ENCODE data around the gene GOLPH3.
"Not testable (repeated sequence)": the region's sequence is repeated elsewhere in the genome, so short reads cannot be mapped to it uniquely, and the experiment has no call there.

The GOLPH3 gene

GRCh38 chr5:32190095-32190494 lies 16.0 kb upstream of the GOLPH3 start:
- no peak overlapping the region for H3K4me3 ChIP-seq (ENCODE audit: low read length)
- TF ChIP-seq, protein P1, sequence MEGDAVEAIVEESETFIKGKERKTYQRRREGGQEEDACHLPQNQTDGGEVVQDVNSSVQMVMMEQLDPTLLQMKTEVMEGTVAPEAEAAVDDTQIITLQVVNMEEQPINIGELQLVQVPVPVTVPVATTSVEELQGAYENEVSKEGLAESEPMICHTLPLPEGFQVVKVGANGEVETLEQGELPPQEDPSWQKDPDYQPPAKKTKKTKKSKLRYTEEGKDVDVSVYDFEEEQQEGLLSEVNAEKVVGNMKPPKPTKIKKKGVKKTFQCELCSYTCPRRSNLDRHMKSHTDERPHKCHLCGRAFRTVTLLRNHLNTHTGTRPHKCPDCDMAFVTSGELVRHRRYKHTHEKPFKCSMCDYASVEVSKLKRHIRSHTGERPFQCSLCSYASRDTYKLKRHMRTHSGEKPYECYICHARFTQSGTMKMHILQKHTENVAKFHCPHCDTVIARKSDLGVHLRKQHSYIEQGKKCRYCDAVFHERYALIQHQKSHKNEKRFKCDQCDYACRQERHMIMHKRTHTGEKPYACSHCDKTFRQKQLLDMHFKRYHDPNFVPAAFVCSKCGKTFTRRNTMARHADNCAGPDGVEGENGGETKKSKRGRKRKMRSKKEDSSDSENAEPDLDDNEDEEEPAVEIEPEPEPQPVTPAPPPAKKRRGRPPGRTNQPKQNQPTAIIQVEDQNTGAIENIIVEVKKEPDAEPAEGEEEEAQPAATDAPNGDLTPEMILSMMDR (conservative IDR thresholded peaks at IDR 0.05; ENCODE audit: low read depth, low read length): no peak
- DNase-seq (ENCODE audit: low read depth): no peak

DNA sequence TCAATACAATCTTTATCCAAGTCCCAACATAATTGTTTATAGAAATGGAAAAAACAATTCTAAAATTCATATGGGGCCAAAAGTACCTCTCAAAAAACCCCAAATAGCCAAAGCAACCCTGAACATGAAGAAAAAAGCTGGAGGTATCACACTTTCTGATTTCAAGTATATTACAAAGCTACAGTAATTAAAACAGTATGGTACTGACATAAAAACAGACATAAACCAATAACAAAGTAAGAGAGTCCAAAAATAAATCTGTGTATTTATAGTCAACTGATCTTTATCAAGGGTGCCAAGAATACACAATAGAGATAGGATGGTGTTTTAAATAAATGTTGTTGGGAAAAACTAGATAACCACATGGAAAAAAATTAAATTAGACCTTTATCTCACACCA lies 13.6 kb upstream of the GOLPH3 start:
- H3K4me3 ChIP-seq (ENCODE audit: low read length): no peak overlapping the region
- TF ChIP-seq, protein P1 (conservative IDR thresholded peaks at IDR 0.05; ENCODE audit: low read depth, low read length): no peak
- DNase-seq (ENCODE audit: low read depth): no peak

DNA sequence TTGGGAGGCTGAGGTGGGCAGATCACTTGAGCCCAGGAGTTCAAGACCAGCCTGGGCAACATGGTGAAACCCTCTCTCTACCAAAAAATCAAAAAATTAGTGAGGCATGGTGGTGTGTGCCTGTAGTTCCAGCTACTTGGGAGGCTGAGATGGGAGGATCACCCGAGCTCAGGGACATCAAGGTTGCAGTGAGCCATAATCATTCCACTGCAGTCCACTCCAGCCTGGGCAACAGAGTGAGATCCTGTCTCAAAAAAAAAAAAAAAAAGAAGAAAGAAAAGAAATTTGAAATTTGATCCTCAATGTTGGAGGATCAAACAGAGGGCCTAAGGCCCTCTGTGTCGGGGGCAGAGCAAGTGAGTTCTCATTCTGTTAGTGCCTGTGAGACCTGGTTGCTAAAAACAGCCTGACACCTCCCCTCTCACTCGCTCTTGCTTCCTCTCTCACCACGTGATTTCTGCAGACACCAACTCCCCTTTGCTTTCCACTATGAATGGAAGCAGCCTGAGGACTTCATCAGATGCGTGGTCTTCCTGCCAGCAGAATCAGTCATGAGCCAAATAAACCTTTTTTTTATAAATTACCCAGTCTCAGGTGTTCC lies 8.4 kb upstream of the GOLPH3 start:
- DNase-seq (ENCODE audit: low read depth): no peak
- TF ChIP-seq, protein P1 (conservative IDR thresholded peaks at IDR 0.05; ENCODE audit: low read depth, low read length): no peak

GRCh38 chr5:32173267-32174010 lies 680 bp downstream of the GOLPH3 start:
- TF ChIP-seq, protein P1 (conservative IDR thresholded peaks at IDR 0.05; ENCODE audit: low read depth, low read length): no peak
- peak overlapping the region; percentile 97 for H3K4me3 ChIP-seq (ENCODE audit: low read length)
- DNase-seq (ENCODE audit: low read depth): no peak

More for the DNA sequence above, 8.4 kb upstream of the GOLPH3 start:
- no peak overlapping the region for H3K4me3 ChIP-seq (ENCODE audit: low read length)

DNA sequence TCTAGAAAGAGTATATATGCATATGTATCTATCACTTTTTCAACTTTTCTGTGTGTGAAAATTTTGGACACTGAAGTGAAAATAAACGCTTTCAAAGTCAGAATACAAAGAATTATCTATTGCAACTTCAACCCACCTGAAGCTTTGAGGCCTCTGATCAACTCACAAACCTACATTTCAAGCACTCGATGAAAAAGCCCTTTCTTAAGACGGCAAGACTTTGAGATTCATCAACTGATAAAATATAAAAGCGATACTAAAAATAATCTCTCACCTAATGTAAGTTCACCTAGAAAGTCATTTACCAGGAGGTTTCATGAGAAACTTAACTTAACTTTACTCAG lies 1.2 kb downstream of the GOLPH3 start:
- DNase-seq (ENCODE audit: low read depth): no peak
- peak overlapping the region; percentile 97 for H3K4me3 ChIP-seq (ENCODE audit: low read length)
- TF ChIP-seq, protein P1 (conservative IDR thresholded peaks at IDR 0.05; ENCODE audit: low read depth, low read length): no peak

DNA sequence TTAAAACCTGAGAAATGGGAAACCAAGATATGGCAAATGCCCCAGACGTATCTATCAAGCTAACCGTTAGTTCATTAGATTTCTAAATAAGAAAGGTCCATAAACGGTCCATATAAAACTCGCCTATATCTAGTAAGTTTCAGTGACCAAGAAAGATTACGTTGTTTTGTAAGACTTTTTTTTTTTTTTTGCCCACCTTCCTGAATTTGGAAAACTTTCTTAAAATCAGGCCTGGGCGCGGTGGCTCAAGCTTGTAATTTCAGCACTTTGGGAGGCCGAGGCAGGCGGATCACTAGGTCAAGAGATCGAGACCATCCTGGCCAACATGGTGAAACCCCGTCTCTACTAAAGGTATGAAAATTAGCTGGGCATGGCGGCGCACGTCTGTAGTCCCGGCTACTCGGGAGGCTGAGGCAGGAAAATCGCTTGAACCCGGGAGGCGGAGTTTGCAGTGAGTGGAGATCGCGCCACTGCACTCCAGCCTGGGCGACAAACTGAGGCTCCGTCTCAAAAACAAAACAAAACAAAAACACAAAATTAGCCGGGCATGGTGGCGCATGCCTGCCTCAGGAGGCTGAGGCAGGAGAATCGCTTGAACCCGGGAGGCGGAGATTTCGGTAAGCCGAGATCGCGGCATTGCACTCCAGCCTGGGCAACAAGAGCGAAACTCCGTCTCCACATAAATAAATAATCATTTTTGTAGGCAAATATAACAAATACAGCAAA lies 1.8 kb downstream of the GOLPH3 start:
- peak overlapping the region; percentile 97 for H3K4me3 ChIP-seq (ENCODE audit: low read length)
- DNase-seq (ENCODE audit: low read depth): not testable (repeated sequence)

- DNase-seq (ENCODE audit: low read depth): no peak
- no peak overlapping the region for H3K4me3 ChIP-seq (ENCODE audit: low read length)
- TF ChIP-seq, protein P1 (conservative IDR thresholded peaks at IDR 0.05; ENCODE audit: low read depth, low read length): no peak
Observed at GRCh38 chr5:32170303-32171151, 3.6 kb downstream of the GOLPH3 start.
